GM19397 (cell line): Measurements from ENCODE around the gene DAAM1.
A peak's percentile ranks its signal among the peaks of the same experiment; 100 is the strongest.

ENCODE experiments used
- ATAC-seq: cut with Tn5 transposase; IDR thresholded peaks from one replicate; pipeline ENCODE4 v1.9.1; 2021; ENCODE audit warnings: mild to moderate bottlenecking, moderate library complexity; ENCODE audit not compliant: unreplicated experiment

Gene DAAM1

GRCh38 chr14:59215757-59216156 is 27.3 kb downstream of the DAAM1 start:
- ATAC-seq, result no peak

- ATAC-seq, result no peak
These were observed 28.5 kb downstream of the DAAM1 start for GRCh38 chr14:59217011-59217410.

DNA sequence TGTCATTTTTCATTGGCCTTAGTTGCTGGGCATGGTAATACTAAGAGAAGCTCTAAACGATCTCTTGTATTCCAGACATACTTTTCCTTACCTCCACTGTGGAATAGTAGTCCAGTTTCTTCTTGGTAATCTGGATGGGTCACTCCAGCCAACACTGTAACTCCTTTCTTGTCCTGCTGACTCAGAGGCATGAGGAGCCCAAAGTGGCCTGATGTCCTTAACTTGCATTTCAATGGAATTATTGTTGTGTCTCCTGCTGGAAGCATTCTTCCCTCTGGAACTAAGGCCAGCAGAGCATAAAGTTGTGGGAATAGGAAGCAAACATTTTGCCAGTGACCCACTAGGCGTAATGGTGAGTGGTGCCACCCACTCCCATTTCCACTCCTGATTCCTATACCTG is 33.1 kb downstream of the DAAM1 start:
- ATAC-seq, result no peak

DNA sequence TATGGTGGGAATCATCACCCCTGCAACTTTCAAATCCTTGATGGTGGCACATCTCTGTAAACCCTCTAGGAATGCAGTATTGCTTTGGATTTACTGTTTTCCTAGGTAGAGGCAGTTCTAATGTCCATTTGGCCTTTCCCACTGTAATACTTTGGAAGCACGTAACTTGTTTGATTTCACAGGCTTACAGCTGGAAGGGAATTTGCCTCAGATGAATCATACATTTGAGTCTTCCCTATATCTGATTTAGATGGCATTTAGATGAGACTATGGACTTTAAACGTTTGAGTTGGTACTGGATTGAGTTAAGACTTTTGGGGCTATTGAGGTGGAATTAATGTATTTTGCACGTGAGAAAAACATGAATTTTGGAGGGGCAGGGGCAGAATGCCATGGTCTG is 35.9 kb downstream of the DAAM1 start:
- ATAC-seq, result no peak

- no peak for ATAC-seq
These were observed 36.8 kb downstream of the DAAM1 start for GRCh38 chr14:59225281-59225680.

DNA sequence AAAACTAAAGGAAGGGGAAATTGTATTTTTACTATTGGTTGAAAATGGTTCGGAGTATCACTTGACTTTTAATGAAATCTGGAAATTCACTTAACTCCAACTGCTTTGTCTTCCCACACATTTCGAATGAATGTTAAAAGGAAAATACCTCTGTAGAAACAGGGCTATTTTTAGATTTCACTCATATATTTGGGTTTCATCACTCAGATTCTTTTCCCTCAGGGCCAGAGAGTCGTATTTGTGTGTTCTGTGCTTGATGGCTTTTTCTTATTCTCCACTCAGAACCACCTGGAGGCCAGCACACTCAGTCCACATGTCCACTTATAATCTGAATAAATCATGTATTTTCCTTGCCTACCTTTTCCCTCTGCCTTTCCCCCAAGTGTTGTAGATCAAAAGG is 40.0 kb downstream of the DAAM1 start:
- ATAC-seq, result no peak

- ATAC-seq, result no peak
These were observed 41.4 kb downstream of the DAAM1 start for GRCh38 chr14:59229653-59230406.

GRCh38 chr14:59236195-59236594 is 47.7 kb downstream of the DAAM1 start:
- ATAC-seq, result no peak

- no peak for ATAC-seq
These were observed 49.7 kb downstream of the DAAM1 start for GRCh38 chr14:59238216-59238615.

- no peak for ATAC-seq
These were observed 50.6 kb downstream of the DAAM1 start for GRCh38 chr14:59239022-59239421.

DNA sequence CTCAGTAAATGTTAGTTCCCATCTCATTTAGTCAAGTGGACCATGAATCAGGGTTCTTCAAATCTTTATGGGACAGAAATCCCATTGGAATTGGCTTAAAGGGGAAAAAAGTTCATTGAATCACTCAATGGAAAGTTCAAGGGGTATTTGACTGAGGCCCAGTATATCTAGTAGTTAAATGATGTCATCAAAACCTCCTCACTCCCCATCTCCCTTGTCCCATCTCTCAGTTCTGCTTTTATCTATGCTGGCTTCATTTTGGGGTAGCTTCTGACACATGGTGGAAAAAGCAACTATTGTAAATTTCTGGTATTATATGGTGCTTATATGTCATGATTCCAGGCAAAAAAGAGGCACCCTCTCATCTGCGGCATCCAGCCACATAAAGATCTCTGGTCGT is 51.9 kb downstream of the DAAM1 start:
- ATAC-seq, result peak; percentile 70

DNA sequence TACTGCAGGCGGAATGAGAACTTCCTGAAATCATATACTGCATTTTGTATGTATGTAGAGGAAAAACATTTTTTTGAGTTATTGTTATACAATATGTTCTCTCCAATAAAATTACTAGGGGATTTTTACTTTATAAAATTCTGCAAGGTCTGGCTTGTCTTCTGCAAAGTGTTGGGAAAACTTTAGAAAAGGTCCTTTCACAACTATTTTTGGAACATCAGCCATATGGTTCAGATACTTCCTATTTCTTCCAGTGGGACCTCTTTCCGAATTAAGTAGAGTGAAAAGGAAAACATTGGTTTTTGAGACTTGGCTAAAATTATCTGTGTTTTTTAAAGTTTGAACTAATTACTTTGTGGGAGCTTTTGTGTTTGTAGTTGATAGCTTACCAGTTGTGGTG is 52.7 kb downstream of the DAAM1 start:
- ATAC-seq, result no peak

GRCh38 chr14:59243174-59243573 is 54.7 kb downstream of the DAAM1 start:
- ATAC-seq, result no peak

DNA sequence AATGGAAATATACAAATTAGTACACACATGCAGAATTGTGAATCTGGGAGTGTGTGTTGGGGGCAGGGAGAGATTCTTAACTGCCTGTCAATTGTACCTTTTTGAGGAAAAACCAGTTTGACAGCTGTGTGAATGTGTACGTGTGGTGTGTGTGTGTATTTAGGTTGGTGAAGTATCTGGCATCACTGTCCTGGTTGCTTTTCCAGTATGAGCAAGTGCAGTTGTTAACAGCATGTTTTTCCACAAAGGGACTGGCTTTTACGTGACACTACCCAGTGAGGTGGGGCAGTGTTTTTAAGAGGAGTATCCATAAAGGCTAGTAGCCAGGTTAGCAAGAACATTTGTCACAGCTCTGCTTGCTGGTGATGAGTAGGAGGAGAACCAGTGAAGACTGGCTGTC is 56.1 kb downstream of the DAAM1 start:
- no peak for ATAC-seq

- ATAC-seq, result peak; percentile 77
These were observed 57.4 kb downstream of the DAAM1 start for GRCh38 chr14:59245809-59246295.

DNA sequence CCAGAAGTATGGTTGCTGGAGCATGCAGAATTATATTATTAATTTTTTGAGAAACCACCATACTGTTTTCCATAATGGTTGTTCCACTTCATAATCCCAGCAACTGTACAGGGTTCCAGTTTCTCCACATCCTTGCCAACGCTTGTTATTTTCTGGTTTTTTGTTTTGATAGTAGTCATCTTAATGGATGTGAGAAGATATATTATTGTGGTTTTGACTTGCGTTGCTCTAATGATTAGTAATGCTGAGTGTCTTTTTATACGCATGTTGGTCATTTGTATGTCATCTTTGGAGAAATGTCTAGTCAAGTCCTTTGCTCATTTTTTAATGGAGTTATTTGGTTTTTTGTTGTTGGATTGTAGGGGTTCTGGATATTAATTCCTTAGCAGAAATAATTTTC is 58.1 kb downstream of the DAAM1 start:
- no peak for ATAC-seq

- no peak for ATAC-seq
These were observed 59.5 kb downstream of the DAAM1 start for GRCh38 chr14:59247801-59248584.

- ATAC-seq, result no peak
These were observed 60.6 kb downstream of the DAAM1 start for GRCh38 chr14:59249029-59249428.

- ATAC-seq, result no peak
These were observed 63.6 kb downstream of the DAAM1 start for GRCh38 chr14:59251811-59252771.

- no peak for ATAC-seq
These were observed 64.5 kb downstream of the DAAM1 start for GRCh38 chr14:59252772-59253500.
